IPS-NIHi7 (cell line): ENCODE data around the gene NPAS4.
"Not testable (repeated sequence)": the region's sequence is repeated elsewhere in the genome, so short reads cannot be mapped to it uniquely, and the experiment has no call there.

ENCODE experiments used
- DNase-seq: peaks from one replicate; pipeline ENCODE4 v3.0.0; 2012; ENCODE audit warnings: mixed read lengths; ENCODE audit errors: extremely low spot score

NPAS4 gene

GRCh38 chr11:66420671-66421476, at the start of gene NPAS4:
NPAS4 (plus strand) TSS chr11:66421035; CDS start chr11:66421180, 145 bp downstream.
- peak; percentile 43 for DNase-seq

GRCh38 chr11:66371627-66372415, 49.0 kb upstream of the NPAS4 start, which contains the start of gene SLC29A2:
SLC29A2 (minus strand) TSS chr11:66371760; CDS start chr11:66371591, 169 bp downstream.
- peak; percentile 91 for DNase-seq

- DNase-seq, result no peak
These were observed 47.6 kb upstream of the NPAS4 start for GRCh38 chr11:66373265-66373664.

GRCh38 chr11:66373690-66374287, 47.0 kb upstream of the NPAS4 start:
- DNase-seq, result not testable (repeated sequence)

GRCh38 chr11:66380264-66380663, 40.6 kb upstream of the NPAS4 start:
- DNase-seq, result not testable (repeated sequence)

GRCh38 chr11:66384316-66384715, 36.5 kb upstream of the NPAS4 start:
- DNase-seq, result not testable (repeated sequence)

GRCh38 chr11:66386171-66387069, 34.4 kb upstream of the NPAS4 start:
- peak; percentile 69 for DNase-seq

- DNase-seq, result peak; percentile 74
These were observed 32.0 kb upstream of the NPAS4 start for GRCh38 chr11:66388780-66389386.

- DNase-seq, result no peak
These were observed 29.5 kb upstream of the NPAS4 start for GRCh38 chr11:66391322-66391721.

GRCh38 chr11:66393954-66394353, 26.9 kb upstream of the NPAS4 start:
- no peak for DNase-seq

- no peak for DNase-seq
These were observed 13.2 kb upstream of the NPAS4 start for GRCh38 chr11:66407651-66408050.

GRCh38 chr11:66408488-66409214, 12.2 kb upstream of the NPAS4 start:
- peak; percentile 94 for DNase-seq

- no peak for DNase-seq
These were observed 11.6 kb upstream of the NPAS4 start for GRCh38 chr11:66409226-66409625.

- no peak for DNase-seq
These were observed 10.6 kb upstream of the NPAS4 start for GRCh38 chr11:66410191-66410590.

- no peak for DNase-seq
These were observed 9.5 kb upstream of the NPAS4 start for GRCh38 chr11:66411323-66411722.

GRCh38 chr11:66412110-66412509, 8.7 kb upstream of the NPAS4 start:
- DNase-seq, result no peak

- DNase-seq, result no peak
These were observed 7.7 kb upstream of the NPAS4 start for GRCh38 chr11:66413167-66413566.

- DNase-seq, result peak; percentile 62
These were observed 6.5 kb upstream of the NPAS4 start for GRCh38 chr11:66414120-66414934.

- no peak for DNase-seq
These were observed 5.4 kb upstream of the NPAS4 start for GRCh38 chr11:66415423-66415822.
